MCF 10A (cell line): Measurements from ENCODE around the gene IGFBPL1. TPM values are rescaled to one million over a fixed set of nuclear protein-coding genes. Genes with fewer than 3 reads are reported as not detected.

Source experiments
- BruUV-seq: library from RNA; stranded (reverse); fragments of 400-500 nt; replicated peaks from 2 replicates; lab custom pipeline; 2021; lab: Mats Ljungman, UMichigan
- CTCF ChIA-PET: fragments of 300-600 bp; sonication (Branson Sonifier 250); formaldehyde crosslinking; extraction: SDS; loops from one replicate; lab custom pipeline; 2021; ENCODE audit warnings: antibody characterized with exemption, inconsistent platforms; lab: Yijun Ruan, JAX
- POLR2A ChIA-PET: fragments of 300-600, 350-650 bp; sonication (Branson Sonifier 250); formaldehyde crosslinking; extraction: SDS; loops from one replicate; lab custom pipeline; 2020; ENCODE audit warnings: antibody characterized with exemption, inconsistent platforms; lab: Yijun Ruan, JAX
- DNase-seq: peaks from one replicate; pipeline ENCODE4 v3.0.0-alpha.2; 2018; ENCODE audit not compliant: unreplicated experiment
- H3K27ac Mint-ChIP-seq: one replicate; pipeline ENCODE4 v1.8.0; 2022; ENCODE audit warnings: mild to moderate bottlenecking, low read depth, mixed read lengths; ENCODE audit not compliant: unreplicated experiment
- H3K27me3 Mint-ChIP-seq: one replicate; pipeline ENCODE4 v1.8.0; 2022; ENCODE audit warnings: mixed read lengths; ENCODE audit not compliant: insufficient read depth, unreplicated experiment
- H3K36me3 Mint-ChIP-seq: one replicate; pipeline ENCODE4 v1.8.0; 2022; ENCODE audit warnings: mild to moderate bottlenecking, moderate library complexity, mixed read lengths; ENCODE audit not compliant: insufficient read depth, unreplicated experiment
- H3K4me1 Mint-ChIP-seq: one replicate; pipeline ENCODE4 v1.8.0; 2022; ENCODE audit warnings: mixed read lengths; ENCODE audit not compliant: insufficient read depth, unreplicated experiment
- H3K4me3 Mint-ChIP-seq: one replicate; pipeline ENCODE4 v1.8.0; 2022; ENCODE audit warnings: mild to moderate bottlenecking, moderate library complexity, mixed read lengths; ENCODE audit not compliant: unreplicated experiment
- H3K9me3 Mint-ChIP-seq: one replicate; pipeline ENCODE4 v1.8.0; 2022; ENCODE audit warnings: mixed read lengths; ENCODE audit not compliant: unreplicated experiment
- intact Hi-C: fragments of 100-400 bp; cut with micrococcal nuclease; formaldehyde crosslinking; loops from 2 replicates; pipeline ENCODE4 v1.14.1; 2022
- total RNA-seq: library from RNA; stranded (reverse); gene quantifications from 2 replicates; pipeline ENCODE4 v1.2.3, GENCODE V29; 2022
- TF ChIP-seq, protein P1 (sequence below): fragments of 200-600 bp; IDR thresholded peaks from one replicate; pipeline ENCODE4 v1.8.0; 2022; ENCODE audit warnings: antibody characterized with exemption, mild to moderate bottlenecking; ENCODE audit not compliant: unreplicated experiment

IGFBPL1 gene
- total RNA-seq, 1 experiment from 2014 or later = not detected

DNA sequence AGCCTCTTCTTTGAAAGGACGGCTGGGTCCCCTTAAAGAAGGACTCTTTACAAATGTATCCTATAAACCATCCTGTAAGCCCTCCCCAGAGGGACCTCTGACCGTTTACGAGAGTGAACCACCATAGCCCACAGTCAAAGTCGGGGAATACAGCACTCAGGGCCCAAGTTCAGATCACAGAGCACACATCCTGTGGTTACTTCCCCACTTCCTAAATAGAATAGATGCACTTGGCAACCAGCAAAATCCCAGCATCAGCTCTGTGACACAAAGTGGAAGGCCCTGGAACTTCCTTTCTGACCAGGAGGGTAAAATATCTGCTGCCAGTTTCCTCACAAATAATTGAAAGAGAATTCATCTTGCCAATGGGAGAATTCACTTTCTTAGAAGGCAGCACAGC lies 6.9 kb upstream of the IGFBPL1 start:
- Mint-ChIP-seq H3K9me3 (no peaks in the 10 kb centered on the region), H3K27me3 (peaks cover 24% of the 10 kb centered on the region), H3K4me1 (no peaks in the 10 kb centered on the region), H3K27ac (no peak overlapping the region), H3K36me3 (no peaks in the 10 kb centered on the region), H3K4me3 (no peak overlapping the region)
- BruUV-seq = no TSS peak
- CTCF ChIA-PET = interaction anchor here (1.4 to 4.3 kb wide), 3 partner anchors 12 to 58 kb away, joined by 3 to 37 read pairs (median 4); no protein-coding TSS in a partner anchor
- DNase-seq = no peak
- TF ChIP-seq, protein P1, sequence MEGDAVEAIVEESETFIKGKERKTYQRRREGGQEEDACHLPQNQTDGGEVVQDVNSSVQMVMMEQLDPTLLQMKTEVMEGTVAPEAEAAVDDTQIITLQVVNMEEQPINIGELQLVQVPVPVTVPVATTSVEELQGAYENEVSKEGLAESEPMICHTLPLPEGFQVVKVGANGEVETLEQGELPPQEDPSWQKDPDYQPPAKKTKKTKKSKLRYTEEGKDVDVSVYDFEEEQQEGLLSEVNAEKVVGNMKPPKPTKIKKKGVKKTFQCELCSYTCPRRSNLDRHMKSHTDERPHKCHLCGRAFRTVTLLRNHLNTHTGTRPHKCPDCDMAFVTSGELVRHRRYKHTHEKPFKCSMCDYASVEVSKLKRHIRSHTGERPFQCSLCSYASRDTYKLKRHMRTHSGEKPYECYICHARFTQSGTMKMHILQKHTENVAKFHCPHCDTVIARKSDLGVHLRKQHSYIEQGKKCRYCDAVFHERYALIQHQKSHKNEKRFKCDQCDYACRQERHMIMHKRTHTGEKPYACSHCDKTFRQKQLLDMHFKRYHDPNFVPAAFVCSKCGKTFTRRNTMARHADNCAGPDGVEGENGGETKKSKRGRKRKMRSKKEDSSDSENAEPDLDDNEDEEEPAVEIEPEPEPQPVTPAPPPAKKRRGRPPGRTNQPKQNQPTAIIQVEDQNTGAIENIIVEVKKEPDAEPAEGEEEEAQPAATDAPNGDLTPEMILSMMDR = no peak
- intact Hi-C loops = no loop called here
- POLR2A ChIA-PET = no interaction called here

DNA sequence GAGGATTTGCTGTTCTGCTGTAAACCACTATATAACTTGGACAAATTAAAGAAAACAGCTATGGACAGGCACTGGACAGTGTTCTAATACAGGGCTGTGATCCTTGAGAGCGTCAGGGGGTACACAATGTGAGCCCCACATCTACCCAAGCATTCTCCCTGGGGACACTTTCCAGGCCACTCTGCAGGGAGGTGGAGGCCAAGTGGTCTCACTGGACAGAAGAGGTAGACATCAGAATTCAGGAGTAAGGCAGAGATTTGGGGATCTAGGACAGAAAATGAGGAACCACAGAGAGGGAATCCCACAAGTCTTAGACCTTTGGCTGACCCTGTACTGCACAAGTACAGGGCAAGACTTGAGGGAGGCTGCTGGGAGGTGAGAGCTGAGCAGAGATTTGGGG lies 3.8 kb upstream of the IGFBPL1 start:
- Mint-ChIP-seq H3K36me3 (no peaks in the 10 kb centered on the region), H3K4me3 (no peak overlapping the region), H3K4me1 (no peaks in the 10 kb centered on the region), H3K27ac (no peak overlapping the region), H3K27me3 (peaks cover 38% of the 10 kb centered on the region), H3K9me3 (no peaks in the 10 kb centered on the region)
- ChIA-PET CTCF (interaction anchor here (0.9 kb wide), 1 partner anchor 27 kb away, joined by 4 read pairs; no protein-coding TSS in a partner anchor), POLR2A (interaction anchor here (1.3 kb wide), 1 partner anchor 17 kb away, joined by 3 read pairs; no protein-coding TSS in a partner anchor)
- BruUV-seq = no TSS peak
- intact Hi-C loops = no loop called here
- TF ChIP-seq, protein P1 = no peak
- no peak for DNase-seq

DNA sequence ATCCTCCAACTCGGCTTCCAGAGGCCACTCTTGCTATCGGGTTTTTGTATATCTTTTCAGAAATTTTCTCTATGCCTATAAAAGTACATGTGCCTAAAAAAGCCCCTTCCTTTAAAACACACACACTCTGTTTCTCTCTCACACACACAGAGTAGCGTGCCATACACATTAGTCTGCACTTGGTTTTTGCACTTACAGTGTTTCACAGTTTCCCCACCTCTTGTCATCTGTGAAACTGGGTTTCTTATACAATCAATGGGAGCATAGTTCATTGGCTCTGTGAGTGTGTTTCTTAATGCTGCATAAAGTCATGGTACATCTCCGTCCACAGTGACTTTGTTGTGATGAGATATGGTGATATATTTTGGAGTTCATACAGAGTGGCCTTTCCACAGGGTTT lies 664 bp upstream of the IGFBPL1 start:
- H3K27me3 Mint-ChIP-seq = peaks cover 38% of the 10 kb centered on the region
- H3K27ac Mint-ChIP-seq = no peak overlapping the region
- H3K9me3 Mint-ChIP-seq = no peaks in the 10 kb centered on the region
- H3K36me3 Mint-ChIP-seq = no peaks in the 10 kb centered on the region
- TF ChIP-seq, protein P1 = no peak
- intact Hi-C loops = no loop called here
- POLR2A ChIA-PET = no interaction called here
- CTCF ChIA-PET = interaction anchor here (0.6 kb wide), 1 partner anchor 945 kb away, joined by 4 read pairs; no protein-coding TSS in a partner anchor
- no peak overlapping the region for H3K4me3 Mint-ChIP-seq
- no peak for DNase-seq
- H3K4me1 Mint-ChIP-seq = no peaks in the 10 kb centered on the region
- no TSS peak for BruUV-seq

DNA sequence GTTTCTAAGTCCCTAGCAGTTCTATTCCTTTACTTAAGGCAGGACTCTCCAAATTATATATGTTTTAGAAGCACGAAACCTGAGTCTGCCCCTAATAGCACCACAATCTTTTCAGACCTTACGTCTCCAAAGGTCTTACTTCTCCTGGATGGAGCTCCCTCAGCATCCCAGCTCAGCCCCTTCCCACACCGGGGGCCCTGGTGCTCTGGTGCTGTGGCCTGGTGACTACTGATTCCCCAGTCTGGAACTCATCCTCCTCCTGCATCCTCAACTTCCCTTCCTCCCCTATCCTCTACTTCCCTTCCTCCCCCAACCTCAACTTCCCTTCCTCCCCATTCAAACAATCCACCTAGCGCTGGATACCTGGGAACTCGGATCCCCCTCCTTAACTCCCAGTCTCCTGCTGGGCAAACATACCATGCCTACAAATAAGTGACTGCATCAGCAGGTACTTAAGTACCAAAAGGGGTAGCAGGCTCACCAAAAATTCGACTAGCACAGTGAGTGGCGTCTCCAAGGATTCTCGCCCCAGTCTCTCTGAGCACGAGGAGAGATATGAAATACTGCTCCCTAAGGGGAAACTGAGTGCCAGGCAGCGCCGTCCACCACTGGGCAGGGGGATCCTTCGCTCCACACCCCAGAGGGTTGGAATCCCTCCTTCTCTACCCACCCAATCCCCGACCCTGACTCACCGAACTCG lies 831 bp downstream of the IGFBPL1 start:
- CTCF ChIA-PET = interaction anchor here (0.6 kb wide), 1 partner anchor 9 kb away, joined by 3 read pairs; no protein-coding TSS in a partner anchor
- peaks cover 38% of the 10 kb centered on the region for H3K27me3 Mint-ChIP-seq
- no peaks in the 10 kb centered on the region for H3K36me3 Mint-ChIP-seq
- TF ChIP-seq, protein P1 = no peak
- no peak for DNase-seq
- POLR2A ChIA-PET = no interaction called here
- intact Hi-C loops = no loop called here
- no TSS peak for BruUV-seq
- no peak overlapping the region for H3K27ac Mint-ChIP-seq
- no peaks in the 10 kb centered on the region for H3K4me1 Mint-ChIP-seq
- H3K9me3 Mint-ChIP-seq = no peaks in the 10 kb centered on the region
- no peak overlapping the region for H3K4me3 Mint-ChIP-seq
